ENCODE data around the gene BASP1.

Gene BASP1

DNA sequence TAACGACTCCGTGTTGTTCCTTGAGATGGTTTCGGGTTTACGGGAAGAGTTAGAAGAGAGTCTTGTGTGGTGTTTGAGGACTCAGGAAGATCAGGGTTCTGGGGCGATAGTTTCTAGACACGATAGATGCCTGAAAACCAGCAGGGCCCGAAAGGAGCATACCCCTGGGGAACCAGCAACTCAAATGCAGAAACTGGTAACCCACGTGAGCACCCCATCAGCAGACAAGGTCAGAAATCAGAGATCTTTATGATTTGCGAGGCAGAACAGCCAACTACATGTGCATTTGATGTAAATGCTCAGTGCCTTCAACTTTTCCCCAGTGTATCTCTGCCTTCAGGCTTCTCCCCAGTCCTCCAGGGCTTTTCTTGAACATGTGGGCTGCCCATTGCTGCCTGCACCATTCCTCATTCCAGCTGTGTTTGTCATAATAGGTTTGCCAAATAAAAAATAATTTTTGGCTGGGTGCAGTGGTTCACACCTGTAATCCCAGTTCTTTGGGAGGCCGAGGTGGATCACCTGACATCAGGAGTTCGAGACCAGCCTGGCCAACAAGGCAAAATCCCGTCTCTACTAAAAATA lies 75.1 kb downstream of the BASP1 start:
- no peak for DNase-seq (ENCODE audit: low read depth)
- TF ChIP-seq, protein P1, sequence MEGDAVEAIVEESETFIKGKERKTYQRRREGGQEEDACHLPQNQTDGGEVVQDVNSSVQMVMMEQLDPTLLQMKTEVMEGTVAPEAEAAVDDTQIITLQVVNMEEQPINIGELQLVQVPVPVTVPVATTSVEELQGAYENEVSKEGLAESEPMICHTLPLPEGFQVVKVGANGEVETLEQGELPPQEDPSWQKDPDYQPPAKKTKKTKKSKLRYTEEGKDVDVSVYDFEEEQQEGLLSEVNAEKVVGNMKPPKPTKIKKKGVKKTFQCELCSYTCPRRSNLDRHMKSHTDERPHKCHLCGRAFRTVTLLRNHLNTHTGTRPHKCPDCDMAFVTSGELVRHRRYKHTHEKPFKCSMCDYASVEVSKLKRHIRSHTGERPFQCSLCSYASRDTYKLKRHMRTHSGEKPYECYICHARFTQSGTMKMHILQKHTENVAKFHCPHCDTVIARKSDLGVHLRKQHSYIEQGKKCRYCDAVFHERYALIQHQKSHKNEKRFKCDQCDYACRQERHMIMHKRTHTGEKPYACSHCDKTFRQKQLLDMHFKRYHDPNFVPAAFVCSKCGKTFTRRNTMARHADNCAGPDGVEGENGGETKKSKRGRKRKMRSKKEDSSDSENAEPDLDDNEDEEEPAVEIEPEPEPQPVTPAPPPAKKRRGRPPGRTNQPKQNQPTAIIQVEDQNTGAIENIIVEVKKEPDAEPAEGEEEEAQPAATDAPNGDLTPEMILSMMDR (conservative IDR thresholded peaks at IDR 0.05; ENCODE audit: low read depth, low read length), result no peak
- H3K4me3 ChIP-seq (ENCODE audit: low read depth, low read length), result no peak overlapping the region

DNA sequence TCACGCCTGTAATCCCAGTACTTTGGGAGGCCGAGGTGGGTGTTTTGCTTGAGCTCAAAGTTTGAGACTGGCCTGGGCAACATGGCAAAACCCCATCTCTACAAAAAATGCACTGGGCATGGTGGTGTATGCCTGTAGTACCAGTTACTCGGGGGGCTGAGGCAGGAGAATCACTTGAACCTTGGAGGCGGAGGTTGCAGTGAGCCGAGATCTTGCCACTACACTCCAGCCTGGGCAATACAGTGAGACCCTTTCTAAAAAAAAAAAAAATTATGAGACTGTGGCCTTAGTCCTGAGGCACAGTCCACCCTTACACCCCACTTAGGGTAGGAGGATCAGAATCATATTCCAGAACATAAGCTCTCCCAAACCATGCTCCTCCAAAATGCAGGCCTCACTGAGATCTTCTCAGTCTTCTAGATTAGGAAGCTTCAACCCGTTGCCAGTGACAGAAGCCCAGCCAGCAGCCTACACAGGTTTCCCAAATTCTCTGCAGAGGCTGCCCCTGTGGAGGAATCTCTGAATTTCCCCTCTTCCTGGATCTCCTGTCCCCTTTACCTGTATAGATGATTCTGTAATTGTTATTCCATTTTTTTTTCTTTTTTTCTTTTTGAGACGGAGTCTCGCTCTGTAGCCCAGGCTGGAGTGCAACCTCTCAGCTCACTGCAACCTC lies 77.3 kb downstream of the BASP1 start:
- no peak overlapping the region for H3K4me3 ChIP-seq (ENCODE audit: low read depth, low read length)
- TF ChIP-seq, protein P1 (conservative IDR thresholded peaks at IDR 0.05; ENCODE audit: low read depth, low read length), result no peak
- DNase-seq (ENCODE audit: low read depth), result no peak

DNA sequence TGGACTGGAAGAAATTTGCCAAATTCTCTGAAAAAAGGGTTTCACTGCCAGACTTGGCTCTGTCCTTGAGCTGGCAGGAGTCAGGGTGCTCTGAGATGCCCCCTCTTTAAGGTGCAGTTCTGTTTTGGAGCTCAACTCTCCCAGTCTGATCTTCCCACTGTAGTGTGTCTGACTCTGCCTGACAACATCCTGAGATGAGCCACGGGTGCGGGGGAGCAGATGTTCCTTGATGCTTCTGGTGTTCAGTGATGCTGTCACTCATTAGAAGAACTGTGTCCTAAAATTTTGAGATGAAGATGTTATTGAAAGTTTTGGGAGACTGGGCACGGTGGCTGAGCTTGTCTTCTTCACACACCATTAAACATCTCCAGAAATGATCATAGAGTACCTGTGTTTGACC lies 78.2 kb downstream of the BASP1 start:
- no peak for DNase-seq (ENCODE audit: low read depth)
- no peak overlapping the region for H3K4me3 ChIP-seq (ENCODE audit: low read depth, low read length)
- TF ChIP-seq, protein P1 (conservative IDR thresholded peaks at IDR 0.05; ENCODE audit: low read depth, low read length), result no peak

- H3K4me3 ChIP-seq (ENCODE audit: low read depth, low read length), result no peak overlapping the region
- no peak for DNase-seq (ENCODE audit: low read depth)
- TF ChIP-seq, protein P1 (conservative IDR thresholded peaks at IDR 0.05; ENCODE audit: low read depth, low read length), result no peak
These were observed 84.7 kb downstream of the BASP1 start for GRCh38 chr5:17302106-17302505.

DNA sequence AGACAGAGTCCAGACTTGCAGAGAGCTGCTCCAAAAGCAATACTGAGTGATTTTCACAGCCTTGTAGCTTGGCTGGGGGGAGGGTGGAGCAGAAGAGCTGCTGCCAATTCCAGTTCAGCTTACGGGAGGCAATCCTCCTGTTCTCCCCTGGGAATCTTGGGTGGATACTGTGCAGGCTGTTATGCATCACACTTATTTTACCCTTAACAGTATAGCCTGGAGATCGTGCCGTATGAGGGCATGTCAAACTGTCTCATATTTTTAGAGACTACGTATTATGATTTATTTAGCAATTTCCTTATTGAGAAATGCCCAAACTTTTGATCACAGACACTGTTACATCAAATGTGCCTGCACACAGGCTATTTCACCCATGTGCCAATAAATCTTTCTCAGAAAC lies 85.2 kb downstream of the BASP1 start:
- TF ChIP-seq, protein P1 (conservative IDR thresholded peaks at IDR 0.05; ENCODE audit: low read depth, low read length), result no peak
- peak; percentile 70 for DNase-seq (ENCODE audit: low read depth)
- H3K4me3 ChIP-seq (ENCODE audit: low read depth, low read length), result no peak overlapping the region

GRCh38 chr5:17304282-17304681 lies 86.9 kb downstream of the BASP1 start:
- no peak overlapping the region for H3K4me3 ChIP-seq (ENCODE audit: low read depth, low read length)
- TF ChIP-seq, protein P1 (conservative IDR thresholded peaks at IDR 0.05; ENCODE audit: low read depth, low read length), result no peak

DNA sequence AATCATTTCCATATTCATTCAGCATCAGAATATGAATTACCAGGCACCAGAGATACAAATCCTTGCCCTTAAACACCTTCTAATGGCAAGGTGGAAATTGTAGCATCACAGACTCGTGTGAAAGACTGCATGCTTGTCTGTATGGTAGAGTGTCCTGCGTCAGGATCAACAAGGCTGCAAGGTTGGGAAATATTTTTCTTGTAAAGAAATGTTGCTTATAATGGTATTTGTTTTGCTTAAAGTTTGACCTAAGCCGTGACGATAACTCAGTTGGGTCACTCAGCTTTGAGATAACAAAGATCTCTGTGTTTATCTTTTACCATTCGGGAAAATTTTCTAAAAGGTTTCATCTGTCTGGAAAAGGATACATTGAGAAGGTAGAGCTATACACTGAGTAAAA lies 87.6 kb downstream of the BASP1 start:
- DNase-seq (ENCODE audit: low read depth), result peak; percentile 76
- H3K4me3 ChIP-seq (ENCODE audit: low read depth, low read length), result no peak overlapping the region
- TF ChIP-seq, protein P1 (conservative IDR thresholded peaks at IDR 0.05; ENCODE audit: low read depth, low read length), result no peak

More at GRCh38 chr5:17304282-17304681, 86.9 kb downstream of the BASP1 start:
- DNase-seq (ENCODE audit: low read depth), result peak; percentile 70

All from choroid plexus epithelial cell (primary cell).